Neural cell (in vitro differentiated cells): ENCODE results near the gene NECTIN3.

ENCODE experiments used
- POLR2AphosphoS5 ChIP-seq: IDR thresholded peaks from 2 replicates; pipeline ENCODE4 v1.6.1; 2012
- RAD21 ChIP-seq: fragments of 450-650 bp; conservative IDR thresholded peaks from 2 replicates; pipeline ENCODE4 v1.6.1; 2014; ENCODE audit warnings: antibody characterized with exemption, mild to moderate bottlenecking, moderate library complexity
- REST ChIP-seq: IDR thresholded peaks from 2 replicates; pipeline ENCODE4 v1.6.1; 2012; ENCODE audit warnings: borderline replicate concordance
- TAF1 ChIP-seq: IDR thresholded peaks from 2 replicates; pipeline ENCODE4 v1.6.1; 2012; ENCODE audit warnings: low read depth
- TF ChIP-seq, protein P1 (sequence below): fragments of 450-650 bp; IDR thresholded peaks from 2 replicates; pipeline ENCODE4 v1.5.1; 2014; ENCODE audit warnings: antibody characterized with exemption, mild to moderate bottlenecking, moderate library complexity; ENCODE audit not compliant: poor library complexity, severe bottlenecking

GRCh38 chr3:111241960-111242359 is 170.3 kb downstream of the NECTIN3 start:
- TF ChIP-seq TAF1 (no peak), REST (no peak), RAD21 (no peak), POLR2AphosphoS5 (no peak)
- TF ChIP-seq, protein P1, sequence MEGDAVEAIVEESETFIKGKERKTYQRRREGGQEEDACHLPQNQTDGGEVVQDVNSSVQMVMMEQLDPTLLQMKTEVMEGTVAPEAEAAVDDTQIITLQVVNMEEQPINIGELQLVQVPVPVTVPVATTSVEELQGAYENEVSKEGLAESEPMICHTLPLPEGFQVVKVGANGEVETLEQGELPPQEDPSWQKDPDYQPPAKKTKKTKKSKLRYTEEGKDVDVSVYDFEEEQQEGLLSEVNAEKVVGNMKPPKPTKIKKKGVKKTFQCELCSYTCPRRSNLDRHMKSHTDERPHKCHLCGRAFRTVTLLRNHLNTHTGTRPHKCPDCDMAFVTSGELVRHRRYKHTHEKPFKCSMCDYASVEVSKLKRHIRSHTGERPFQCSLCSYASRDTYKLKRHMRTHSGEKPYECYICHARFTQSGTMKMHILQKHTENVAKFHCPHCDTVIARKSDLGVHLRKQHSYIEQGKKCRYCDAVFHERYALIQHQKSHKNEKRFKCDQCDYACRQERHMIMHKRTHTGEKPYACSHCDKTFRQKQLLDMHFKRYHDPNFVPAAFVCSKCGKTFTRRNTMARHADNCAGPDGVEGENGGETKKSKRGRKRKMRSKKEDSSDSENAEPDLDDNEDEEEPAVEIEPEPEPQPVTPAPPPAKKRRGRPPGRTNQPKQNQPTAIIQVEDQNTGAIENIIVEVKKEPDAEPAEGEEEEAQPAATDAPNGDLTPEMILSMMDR = no peak
